Thyroid gland (tissue), 4 donors: Measurements from ENCODE around the gene PEX19. TPM values are rescaled to one million over a fixed set of nuclear protein-coding genes. Genes with fewer than 3 reads are reported as not detected.

ENCODE experiments used
- DNase-seq, 2 donors: peaks; one replicate each; pipeline ENCODE4 v3.0.0-alpha.2; 2019
- H3K27ac ChIP-seq, 3 donors: fragments of 200-600 bp; sonication (generic); 1 replicate in 2 of 3; 2 replicates in 1 of 3; pipeline ENCODE4 v1.5.1; 2016 to 2019; ENCODE audit warnings: mild to moderate bottlenecking in 1 of 3, moderate library complexity in 1 of 3
- H3K27me3 ChIP-seq: fragments of 200-600 bp; sonication (generic); one replicate; pipeline ENCODE4 v1.5.1; 2019
- H3K36me3 ChIP-seq, 2 donors: fragments of 200-600 bp; sonication (generic); one replicate each; pipeline ENCODE4 v1.5.1; 2016 to 2019
- H3K4me1 ChIP-seq, 2 donors: fragments of 200-600 bp; sonication (generic); one replicate each; pipeline ENCODE4 v1.5.1; 2017 to 2019
- H3K4me3 ChIP-seq, 3 donors: fragments of 200-600 bp; sonication (generic); replicated peaks in 1 of 3; 1 replicate in 2 of 3; 2 replicates in 1 of 3; pipeline ENCODE4 v1.5.1; 2016; ENCODE audit warnings: mild to moderate bottlenecking in 1 of 3
- H3K9me3 ChIP-seq: fragments of 200-600 bp; sonication (generic); one replicate; pipeline ENCODE4 v1.5.1; 2017
- POLR2A ChIP-seq, 2 donors: fragments of 450-650 bp; IDR thresholded peaks; one replicate each; pipeline ENCODE4 v1.6.1; 2017; ENCODE audit warnings: antibody characterized with exemption in 2 of 2, mild to moderate bottlenecking in 2 of 2, moderate library complexity in 1 of 2
- WGBS, 2 donors: methylation state at CpG; one replicate each; pipeline ENCODE4 v1.1.5; 2017; 5-methylcytosine and 5-hydroxymethylcytosine counted together
- intact Hi-C: fragments of 100-400 bp; cut with DNase I; formaldehyde crosslinking; loops from one replicate; pipeline ENCODE4 v1.15.1; 2023
- total RNA-seq, 4 donors: library from RNA; depleted of rRNA; stranded (reverse); fragments of >200 nt; gene quantifications; one replicate each; pipeline ENCODE4 v1.2.3, GENCODE V29; 2016
- TF ChIP-seq, protein P1 (sequence below), 6 experiments: fragments of 200-600 bp in 3 of 6; fragments of 450-650 bp in 3 of 6; sonication (generic) in 3 of 6; IDR thresholded peaks; one replicate each; pipeline ENCODE4 v1.5.1; 2016 to 2019; ENCODE audit warnings: antibody characterized with exemption in 6 of 6, mild to moderate bottlenecking in 2 of 6, inconsistent platforms in 1 of 6, moderate library complexity in 1 of 6

PEX19 gene
- total RNA-seq, 4 donors from 2014 or later, result 65.2 to 120 (median 85.3) TPM

DNA sequence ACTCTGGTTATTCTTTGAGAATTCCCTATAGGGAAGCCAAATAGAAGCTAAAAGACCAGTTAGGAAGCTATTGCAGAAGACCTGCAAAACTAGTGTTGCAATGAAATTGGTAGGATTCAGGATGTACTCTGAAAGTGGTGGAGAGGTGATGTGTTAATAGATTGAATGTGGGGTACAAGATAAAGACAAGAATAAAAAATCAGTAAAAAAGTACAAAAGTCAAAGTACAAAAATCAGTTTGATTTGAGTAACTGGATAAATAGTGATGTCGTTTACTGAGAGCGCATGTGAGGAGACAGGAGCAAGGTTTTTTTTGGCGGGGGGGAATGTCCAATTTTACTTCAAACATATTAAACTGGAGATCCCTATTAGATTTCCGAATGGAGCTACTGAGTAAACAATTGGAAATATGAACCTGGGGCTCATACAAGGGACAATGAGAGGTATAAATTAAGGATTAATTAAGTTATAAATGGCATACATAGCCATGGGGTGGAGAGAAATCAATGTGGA, 20.1 kb downstream of the PEX19 start:
- WGBS, 2 donors, result 79 to 81% methylated on average over 4 of the region's 4 CpGs

GRCh38 chr1:160261893-160262794, 22.8 kb downstream of the PEX19 start, which contains the start of gene DCAF8:
Gene DCAF8 (minus strand): TSS chr1:160262549. CDS start chr1:160244008, 18,541 bp downstream.
- intact Hi-C loops, result no loop called here

More for the DNA sequence above, 20.1 kb downstream of the PEX19 start:
- no peaks in the 10 kb centered on the region for H3K36me3 ChIP-seq
- H3K9me3 ChIP-seq, result no peaks in the 10 kb centered on the region
- H3K4me3 ChIP-seq, result no peak overlapping the region
- no peak for TF ChIP-seq POLR2A (IDR thresholded peaks at IDR 0.05)
- peaks cover 14 to 16% of the 10 kb centered on the region in 2 donors for H3K4me1 ChIP-seq
- intact Hi-C loops, result loop anchor here (2.0 kb wide), 1 partner anchor 18 kb away; no protein-coding TSS in a partner anchor
- DNase-seq, result no peak
- no peaks in the 10 kb centered on the region for H3K27me3 ChIP-seq
- H3K27ac ChIP-seq, result no peak overlapping the region

GRCh38 chr1:160261556-160261892, 23.4 kb downstream of the PEX19 start:
- Histone ChIP-seq H3K27me3 (no peaks in the 10 kb centered on the region), H3K36me3 (no peaks in the 10 kb centered on the region), H3K4me3 (peak overlapping the region; percentile 51 to 80 (median 68)), H3K27ac (peak overlapping the region; percentile 88 to 98 (median 96)), H3K9me3 (no peaks in the 10 kb centered on the region), H3K4me1 (peaks cover 45% of the 10 kb centered on the region in 2 donors)
- WGBS, 2 donors, result 0 to 1% methylated on average over 8 of the region's 8 CpGs
- no peak for TF ChIP-seq POLR2A (IDR thresholded peaks at IDR 0.05)
- TF ChIP-seq, protein P1, sequence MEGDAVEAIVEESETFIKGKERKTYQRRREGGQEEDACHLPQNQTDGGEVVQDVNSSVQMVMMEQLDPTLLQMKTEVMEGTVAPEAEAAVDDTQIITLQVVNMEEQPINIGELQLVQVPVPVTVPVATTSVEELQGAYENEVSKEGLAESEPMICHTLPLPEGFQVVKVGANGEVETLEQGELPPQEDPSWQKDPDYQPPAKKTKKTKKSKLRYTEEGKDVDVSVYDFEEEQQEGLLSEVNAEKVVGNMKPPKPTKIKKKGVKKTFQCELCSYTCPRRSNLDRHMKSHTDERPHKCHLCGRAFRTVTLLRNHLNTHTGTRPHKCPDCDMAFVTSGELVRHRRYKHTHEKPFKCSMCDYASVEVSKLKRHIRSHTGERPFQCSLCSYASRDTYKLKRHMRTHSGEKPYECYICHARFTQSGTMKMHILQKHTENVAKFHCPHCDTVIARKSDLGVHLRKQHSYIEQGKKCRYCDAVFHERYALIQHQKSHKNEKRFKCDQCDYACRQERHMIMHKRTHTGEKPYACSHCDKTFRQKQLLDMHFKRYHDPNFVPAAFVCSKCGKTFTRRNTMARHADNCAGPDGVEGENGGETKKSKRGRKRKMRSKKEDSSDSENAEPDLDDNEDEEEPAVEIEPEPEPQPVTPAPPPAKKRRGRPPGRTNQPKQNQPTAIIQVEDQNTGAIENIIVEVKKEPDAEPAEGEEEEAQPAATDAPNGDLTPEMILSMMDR (IDR thresholded peaks at IDR 0.05), result no peak
- intact Hi-C loops, result no loop called here
- peak; percentile 58 to 59 for DNase-seq

More at GRCh38 chr1:160261893-160262794, 22.8 kb downstream of the PEX19 start, which contains the start of gene DCAF8:
- Histone ChIP-seq H3K9me3 (no peaks in the 10 kb centered on the region), H3K27ac (peak within 1 kb of the TSS; percentile 90 to 98 (median 96)), H3K4me3 (peak within 1 kb of the TSS; percentile 51 to 80 (median 68)), H3K36me3 (no peaks in the 10 kb centered on the region), H3K4me1 (peaks cover 39 to 41% of the 10 kb centered on the region in 2 donors), H3K27me3 (no peaks in the 10 kb centered on the region)
- peak; percentile 98 to 99 for DNase-seq
- peak; percentile 95 to 98 for TF ChIP-seq POLR2A (IDR thresholded peaks at IDR 0.05)
- TF ChIP-seq, protein P1 (IDR thresholded peaks at IDR 0.05), result peak in 2 of 6 experiments; percentile 1 to 16
- WGBS, 2 donors, result 0% methylated on average over 54 to 56 of the region's 67 CpGs

DNA sequence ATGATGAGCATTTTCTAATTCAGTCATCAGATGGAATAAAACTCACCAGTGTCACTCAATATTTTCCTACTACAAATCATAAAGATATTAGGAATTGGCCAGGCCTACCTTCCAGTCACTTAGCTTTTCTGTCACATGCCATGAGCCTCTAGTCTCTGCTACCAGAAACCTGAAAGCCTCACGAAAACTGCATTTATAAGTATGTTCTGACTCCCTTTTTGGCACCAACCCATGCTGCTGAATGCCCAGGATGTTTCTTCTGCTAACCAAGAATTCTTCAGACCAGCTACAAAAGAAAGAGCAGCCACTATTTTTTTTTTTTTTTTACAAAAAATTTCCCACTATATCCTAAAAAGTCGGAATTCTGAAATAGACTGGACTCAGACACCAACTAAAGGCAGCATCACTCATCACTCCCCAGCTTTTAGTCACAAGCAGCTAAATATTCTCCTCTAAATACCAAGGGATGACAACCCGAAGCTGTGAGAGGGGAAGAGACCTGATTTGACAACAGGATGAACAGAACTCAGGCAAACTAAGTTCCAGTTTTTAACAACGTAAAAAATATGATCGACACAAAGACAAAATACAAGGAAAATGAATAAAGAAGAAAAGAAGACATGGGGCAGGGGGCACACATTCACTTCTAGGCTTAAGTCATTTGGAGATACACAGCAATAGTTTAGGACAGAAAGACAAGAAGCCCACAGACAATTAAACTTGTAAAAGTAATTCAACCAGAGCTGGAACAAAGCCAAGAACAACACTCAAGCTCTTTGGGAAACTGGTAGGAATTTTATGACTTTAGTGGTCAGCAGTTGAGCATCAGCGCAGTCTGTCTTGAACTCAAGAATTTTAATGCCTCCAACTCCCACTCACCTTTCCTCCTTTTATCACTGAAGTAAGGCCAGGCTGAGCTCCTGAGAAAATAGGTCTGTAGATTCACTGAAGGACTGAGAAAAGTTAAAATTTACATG, 24.2 kb downstream of the PEX19 start:
- H3K36me3 ChIP-seq, result no peaks in the 10 kb centered on the region
- TF ChIP-seq POLR2A (IDR thresholded peaks at IDR 0.05), result no peak
- TF ChIP-seq, protein P1 (IDR thresholded peaks at IDR 0.05), result no peak
- H3K9me3 ChIP-seq, result no peaks in the 10 kb centered on the region
- intact Hi-C loops, result no loop called here
- H3K4me1 ChIP-seq, result peaks cover 50% of the 10 kb centered on the region in 2 donors
- peak overlapping the region; percentile 88 to 98 (median 96) for H3K27ac ChIP-seq
- peak overlapping the region in 2 of 3 donors; percentile 51 to 80 for H3K4me3 ChIP-seq
- no peaks in the 10 kb centered on the region for H3K27me3 ChIP-seq
- peak; percentile 50 to 57 for DNase-seq
- 20 to 23% methylated on average over 6 of the region's 6 CpGs for WGBS, 2 donors
